ENCODE results near the gene MAP7D2. TPM values are rescaled to one million over a fixed set of nuclear protein-coding genes. Genes with fewer than 3 reads are reported as not detected.

The MAP7D2 gene
- total RNA-seq, 1 experiment from 2014 or later = 7.6 TPM

- POLR2A ChIA-PET = interaction anchor here (0.7 kb wide), 1 partner anchor 106 kb away, joined by 3 read pairs; no protein-coding TSS in a partner anchor
- TF ChIP-seq SIN3A (IDR thresholded peaks at IDR 0.05; ENCODE audit: borderline replicate concordance, insufficient read depth, low read depth, low read length) (no peak), POLR2AphosphoS5 (IDR thresholded peaks at IDR 0.05; ENCODE audit: low read depth, low read length) (no peak), REST (IDR thresholded peaks at IDR 0.05; ENCODE audit: insufficient read depth in 1 of 2, low read depth in 2 of 2, low read length in 1 of 2) (no peak), TCF7L2 (IDR thresholded peaks at IDR 0.05; ENCODE audit: low read depth, low read length) (no peak)
- TF ChIP-seq, protein P1, sequence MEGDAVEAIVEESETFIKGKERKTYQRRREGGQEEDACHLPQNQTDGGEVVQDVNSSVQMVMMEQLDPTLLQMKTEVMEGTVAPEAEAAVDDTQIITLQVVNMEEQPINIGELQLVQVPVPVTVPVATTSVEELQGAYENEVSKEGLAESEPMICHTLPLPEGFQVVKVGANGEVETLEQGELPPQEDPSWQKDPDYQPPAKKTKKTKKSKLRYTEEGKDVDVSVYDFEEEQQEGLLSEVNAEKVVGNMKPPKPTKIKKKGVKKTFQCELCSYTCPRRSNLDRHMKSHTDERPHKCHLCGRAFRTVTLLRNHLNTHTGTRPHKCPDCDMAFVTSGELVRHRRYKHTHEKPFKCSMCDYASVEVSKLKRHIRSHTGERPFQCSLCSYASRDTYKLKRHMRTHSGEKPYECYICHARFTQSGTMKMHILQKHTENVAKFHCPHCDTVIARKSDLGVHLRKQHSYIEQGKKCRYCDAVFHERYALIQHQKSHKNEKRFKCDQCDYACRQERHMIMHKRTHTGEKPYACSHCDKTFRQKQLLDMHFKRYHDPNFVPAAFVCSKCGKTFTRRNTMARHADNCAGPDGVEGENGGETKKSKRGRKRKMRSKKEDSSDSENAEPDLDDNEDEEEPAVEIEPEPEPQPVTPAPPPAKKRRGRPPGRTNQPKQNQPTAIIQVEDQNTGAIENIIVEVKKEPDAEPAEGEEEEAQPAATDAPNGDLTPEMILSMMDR (IDR thresholded peaks at IDR 0.05) = no peak
- in situ Hi-C loops (cut with HindIII; ENCODE audit: low pct_unique_long_range_greater_than_20kb, low sequenced_read_pairs) (no loop called here), intact Hi-C loops (cut with micrococcal nuclease; ENCODE audit: unreplicated experiment) (no loop called here)
- H3K27me3 ChIP-seq (ENCODE audit: control insufficient read depth, insufficient read depth, low read length) = no peaks in the 10 kb centered on the region
- CTCF ChIA-PET = no interaction called here
- H3K4me1 ChIP-seq (ENCODE audit: control insufficient read depth, insufficient read depth, low read length) = no peaks in the 10 kb centered on the region
- no peaks in the 10 kb centered on the region for H3K9me3 ChIP-seq (ENCODE audit: control insufficient read depth, insufficient read depth, low read depth, low read length)
- BruUV-seq (replicated peaks) = no TSS peak
- no peak overlapping the region for H3K4me3 ChIP-seq (ENCODE audit: low read depth in 2 of 2, low read length in 2 of 2)
- no peak for DNase-seq (ENCODE audit: low read depth, low spot score)
- H3K36me3 ChIP-seq (ENCODE audit: control insufficient read depth, insufficient read depth, low read length) = no peaks in the 10 kb centered on the region
- H3K27ac ChIP-seq (ENCODE audit: low read length) = no peak overlapping the region
- no peak for ATAC-seq
Observed at GRCh38 chrX:20053537-20053936, 63.2 kb downstream of the MAP7D2 start.

DNA sequence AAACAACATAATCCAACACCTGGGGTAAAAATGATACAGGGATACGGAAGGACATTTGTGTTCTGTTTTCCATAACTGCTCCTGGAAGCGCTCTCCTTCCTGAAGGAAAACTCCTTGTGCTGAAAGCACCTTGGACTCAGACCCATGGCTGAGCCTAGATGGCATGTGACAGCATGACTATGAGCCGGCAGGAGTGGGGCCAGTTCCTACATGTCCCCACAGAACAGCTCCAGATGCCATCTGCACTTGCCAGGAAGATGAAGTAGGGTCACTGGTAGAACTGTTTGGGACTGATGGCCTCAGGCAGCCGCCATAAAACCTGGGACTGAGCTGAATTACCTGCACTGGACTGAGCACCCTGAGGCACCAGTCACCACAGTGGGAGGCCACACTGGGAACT lies 69.8 kb downstream of the MAP7D2 start:
- intact Hi-C loops (cut with micrococcal nuclease; ENCODE audit: unreplicated experiment) = no loop called here
- POLR2A ChIA-PET = no interaction called here
- ATAC-seq = no peak
- Histone ChIP-seq H3K4me1 (ENCODE audit: control insufficient read depth, insufficient read depth, low read length) (no peaks in the 10 kb centered on the region), H3K27me3 (ENCODE audit: control insufficient read depth, insufficient read depth, low read length) (no peaks in the 10 kb centered on the region), H3K9me3 (ENCODE audit: control insufficient read depth, insufficient read depth, low read depth, low read length) (no peaks in the 10 kb centered on the region), H3K4me3 (ENCODE audit: low read depth in 2 of 2, low read length in 2 of 2) (no peak overlapping the region), H3K36me3 (ENCODE audit: control insufficient read depth, insufficient read depth, low read length) (no peaks in the 10 kb centered on the region), H3K27ac (ENCODE audit: low read length) (no peak overlapping the region)
- CTCF ChIA-PET = no interaction called here
- in situ Hi-C loops (cut with HindIII; ENCODE audit: low pct_unique_long_range_greater_than_20kb, low sequenced_read_pairs) = no loop called here
- DNase-seq (ENCODE audit: low read depth, low spot score) = no peak
- TF ChIP-seq, protein P1 (IDR thresholded peaks at IDR 0.05) = no peak
- TF ChIP-seq REST (IDR thresholded peaks at IDR 0.05; ENCODE audit: insufficient read depth in 1 of 2, low read depth in 2 of 2, low read length in 1 of 2) = no peak
- no peak for TF ChIP-seq TCF7L2 (IDR thresholded peaks at IDR 0.05; ENCODE audit: low read depth, low read length)
- TF ChIP-seq POLR2AphosphoS5 (IDR thresholded peaks at IDR 0.05; ENCODE audit: low read depth, low read length) = no peak
- no peak for TF ChIP-seq SIN3A (IDR thresholded peaks at IDR 0.05; ENCODE audit: borderline replicate concordance, insufficient read depth, low read depth, low read length)
- BruUV-seq (replicated peaks) = no TSS peak

All from Panc1 (cell line).